Activated CD4-positive, alpha-beta memory T cell treated with anti-CD3 and anti-CD28 coated beads for 36 hours (primary cell): ENCODE results near the gene COX10. TPM values are rescaled to one million over a fixed set of nuclear protein-coding genes. Genes with fewer than 3 reads are reported as not detected.

ENCODE experiments used
- CTCF ChIA-PET: fragments of 350-600 bp; sonication (Branson Sonifier 250); formaldehyde crosslinking; loops from one replicate; lab custom pipeline; 2021; ENCODE audit warnings: antibody characterized with exemption, inconsistent platforms; lab: Charles Lee
- POLR2A ChIA-PET: fragments of 350-600 bp; sonication (Branson Sonifier 250); formaldehyde crosslinking; loops from one replicate; lab custom pipeline; 2021; ENCODE audit warnings: antibody characterized with exemption; lab: Charles Lee
- DNase-seq: peaks from one replicate; pipeline ENCODE4 v3.0.0-alpha.2; 2020
- H3K27ac Mint-ChIP-seq: one replicate; pipeline ENCODE4 v1.8.0; 2021; ENCODE audit warnings: mixed read lengths
- H3K27me3 Mint-ChIP-seq: one replicate; pipeline ENCODE4 v1.8.0; 2021; ENCODE audit warnings: mixed read lengths
- H3K36me3 Mint-ChIP-seq: one replicate; pipeline ENCODE4 v1.8.0; 2021; ENCODE audit warnings: mixed read lengths
- H3K4me1 Mint-ChIP-seq: one replicate; pipeline ENCODE4 v1.8.0; 2021; ENCODE audit warnings: low read depth, mixed read lengths
- H3K4me3 Mint-ChIP-seq: one replicate; pipeline ENCODE4 v1.8.0; 2021; ENCODE audit warnings: mild to moderate bottlenecking, mixed read lengths
- H3K9me3 Mint-ChIP-seq: one replicate; pipeline ENCODE4 v1.8.0; 2021; ENCODE audit warnings: mixed read lengths
- intact Hi-C: fragments of 100-400 bp; cut with micrococcal nuclease; formaldehyde crosslinking; loops from one replicate; pipeline ENCODE4 v1.15.1; 2023
- total RNA-seq, 2 experiments: library from RNA; stranded (reverse); gene quantifications; one replicate each; pipeline ENCODE4 v1.2.3, GENCODE V29; 2021

Gene COX10
- total RNA-seq, 2 experiments from 2014 or later = 22.9 to 23.6 TPM

DNA sequence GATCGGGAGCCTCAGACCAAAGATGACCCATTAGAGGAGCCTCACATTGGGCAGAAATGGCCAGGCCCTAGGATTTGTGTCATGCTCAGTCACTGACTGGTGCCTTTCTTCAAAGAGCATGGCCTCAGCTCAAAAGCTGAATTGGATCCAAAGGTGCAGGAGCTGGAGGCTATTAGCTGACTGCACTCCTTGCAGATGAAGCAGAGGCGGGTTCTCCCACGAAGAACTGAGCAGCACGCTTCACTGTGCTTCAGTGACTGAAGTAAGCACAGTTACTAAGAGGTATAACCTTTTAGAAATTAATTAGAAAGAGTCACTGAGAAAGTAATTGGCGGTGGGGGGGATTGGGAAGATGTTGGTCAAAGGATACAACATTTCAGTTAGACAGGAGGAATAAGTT, 18.7 kb upstream of the COX10 start:
- ChIA-PET POLR2A (no interaction called here), CTCF (no interaction called here)

DNA sequence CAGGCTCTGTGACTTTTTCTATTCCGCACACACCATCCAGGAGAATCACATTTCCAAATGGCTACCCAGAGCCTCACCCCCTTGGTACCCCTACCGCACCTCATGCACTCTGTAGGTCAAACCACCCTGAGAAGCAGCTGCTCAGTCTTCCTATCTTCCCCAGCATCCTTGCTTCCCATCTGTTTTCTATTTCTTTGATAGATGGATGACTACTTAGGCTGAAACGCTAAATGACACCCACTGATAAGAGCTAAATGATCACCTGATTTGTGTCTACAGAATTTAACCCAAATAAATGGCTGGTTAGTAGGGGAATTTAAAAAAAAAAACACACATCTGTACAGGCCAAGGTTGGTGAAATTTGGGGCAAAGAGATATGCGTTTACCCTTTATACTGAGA, 17.6 kb upstream of the COX10 start:
- peaks cover 4% of the 10 kb centered on the region for H3K4me1 Mint-ChIP-seq
- intact Hi-C loops = no loop called here
- H3K27ac Mint-ChIP-seq = no peak overlapping the region
- no peak for DNase-seq
- ChIA-PET POLR2A (no interaction called here), CTCF (no interaction called here)
- H3K4me3 Mint-ChIP-seq = no peak overlapping the region
- peaks cover 25% of the 10 kb centered on the region for H3K36me3 Mint-ChIP-seq
- no peaks in the 10 kb centered on the region for H3K9me3 Mint-ChIP-seq
- H3K27me3 Mint-ChIP-seq = no peaks in the 10 kb centered on the region

More for the DNA sequence above, 18.7 kb upstream of the COX10 start:
- H3K27me3 Mint-ChIP-seq = no peaks in the 10 kb centered on the region
- H3K9me3 Mint-ChIP-seq = no peaks in the 10 kb centered on the region
- H3K36me3 Mint-ChIP-seq = peaks cover 18% of the 10 kb centered on the region
- intact Hi-C loops = no loop called here
- H3K4me1 Mint-ChIP-seq = peaks cover 4% of the 10 kb centered on the region
- H3K27ac Mint-ChIP-seq = no peak overlapping the region
- H3K4me3 Mint-ChIP-seq = no peak overlapping the region
- no peak for DNase-seq

DNA sequence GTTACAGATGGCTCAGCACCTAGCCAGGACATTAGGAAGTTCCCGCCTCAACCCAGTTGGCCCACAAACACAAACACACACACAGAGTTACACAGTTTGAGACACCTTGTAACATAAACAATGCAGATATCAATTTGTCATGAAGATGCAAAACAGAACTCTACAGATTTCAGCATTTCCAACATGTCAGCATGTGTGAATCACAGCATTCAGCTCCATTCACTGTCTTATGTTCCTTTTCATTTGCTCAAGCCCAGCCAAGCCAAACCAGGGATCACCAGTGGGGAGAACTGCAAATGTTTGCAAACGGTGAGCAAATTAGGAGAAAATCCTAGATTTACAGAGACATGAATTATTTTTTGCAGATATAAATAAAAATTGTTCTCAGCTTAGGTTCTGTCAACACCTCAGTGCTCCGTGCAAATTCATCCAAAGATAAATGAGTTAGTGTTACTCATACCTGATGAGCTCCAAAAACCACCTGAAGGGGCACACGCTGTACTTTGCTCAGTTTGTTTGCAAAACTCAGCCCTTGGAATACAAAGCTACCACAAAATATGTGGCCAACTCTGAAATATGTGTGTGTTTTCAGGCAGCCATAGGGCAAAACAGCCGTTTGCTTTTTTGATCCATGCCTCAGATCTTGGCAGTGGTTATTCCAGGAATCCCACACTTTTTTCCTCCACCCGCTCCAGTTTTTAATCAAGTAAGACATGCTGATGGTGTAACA, 16.3 kb upstream of the COX10 start:
- Mint-ChIP-seq H3K27me3 (no peaks in the 10 kb centered on the region), H3K9me3 (no peaks in the 10 kb centered on the region), H3K4me3 (no peak overlapping the region), H3K36me3 (peaks cover 30% of the 10 kb centered on the region), H3K27ac (no peak overlapping the region), H3K4me1 (peaks cover 4% of the 10 kb centered on the region)
- ChIA-PET POLR2A (no interaction called here), CTCF (no interaction called here)
- no peak for DNase-seq
- intact Hi-C loops = no loop called here

DNA sequence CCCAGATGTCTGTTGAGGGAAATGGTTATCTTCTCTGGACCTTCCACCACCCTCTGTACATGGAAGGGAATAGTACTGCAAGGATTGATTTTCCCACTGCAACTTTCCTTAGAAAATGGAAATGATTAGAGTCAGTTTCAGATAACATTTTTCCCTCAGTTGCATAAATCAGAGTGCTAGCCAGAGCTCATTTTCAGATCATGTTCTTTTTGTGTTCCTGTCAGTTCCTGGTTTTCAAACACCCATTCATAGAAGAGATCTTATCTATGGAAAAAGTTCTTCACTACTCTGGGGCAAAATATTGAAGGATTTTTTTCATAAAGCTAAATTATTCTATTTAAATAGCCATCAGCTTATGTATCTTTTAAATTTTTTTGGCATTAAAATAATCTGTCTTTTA, 11.7 kb upstream of the COX10 start:
- no peak overlapping the region for H3K27ac Mint-ChIP-seq
- no peaks in the 10 kb centered on the region for H3K9me3 Mint-ChIP-seq
- CTCF ChIA-PET = no interaction called here
- no peaks in the 10 kb centered on the region for H3K27me3 Mint-ChIP-seq
- no peak for DNase-seq
- POLR2A ChIA-PET = no interaction called here
- intact Hi-C loops = no loop called here
- no peak overlapping the region for H3K4me3 Mint-ChIP-seq
- peaks cover 34% of the 10 kb centered on the region for H3K36me3 Mint-ChIP-seq
- peaks cover 12% of the 10 kb centered on the region for H3K4me1 Mint-ChIP-seq

DNA sequence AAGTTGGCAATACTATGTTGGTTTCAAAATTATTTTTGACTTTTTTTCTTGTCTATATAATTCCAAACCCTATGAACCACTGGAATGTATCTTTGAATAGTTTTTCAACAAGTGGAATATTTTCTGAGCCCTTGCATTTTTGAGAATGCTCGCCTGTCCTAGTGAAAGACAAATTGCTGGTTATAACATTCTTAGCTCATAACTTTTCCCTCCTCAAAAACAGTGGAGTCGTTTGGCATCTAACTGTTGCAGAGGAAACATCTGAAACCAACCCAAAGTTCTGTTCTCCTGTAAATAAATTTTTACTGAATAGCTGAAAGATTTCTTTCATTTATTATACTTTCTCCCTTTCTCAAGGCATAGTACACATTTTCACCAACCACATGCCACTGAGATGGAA, 11.3 kb upstream of the COX10 start:
- intact Hi-C loops = no loop called here
- H3K4me3 Mint-ChIP-seq = no peak overlapping the region
- peaks cover 10% of the 10 kb centered on the region for H3K4me1 Mint-ChIP-seq
- no peaks in the 10 kb centered on the region for H3K27me3 Mint-ChIP-seq
- DNase-seq = no peak
- H3K36me3 Mint-ChIP-seq = peaks cover 32% of the 10 kb centered on the region
- ChIA-PET CTCF (no interaction called here), POLR2A (no interaction called here)
- H3K9me3 Mint-ChIP-seq = no peaks in the 10 kb centered on the region
- H3K27ac Mint-ChIP-seq = no peak overlapping the region

DNA sequence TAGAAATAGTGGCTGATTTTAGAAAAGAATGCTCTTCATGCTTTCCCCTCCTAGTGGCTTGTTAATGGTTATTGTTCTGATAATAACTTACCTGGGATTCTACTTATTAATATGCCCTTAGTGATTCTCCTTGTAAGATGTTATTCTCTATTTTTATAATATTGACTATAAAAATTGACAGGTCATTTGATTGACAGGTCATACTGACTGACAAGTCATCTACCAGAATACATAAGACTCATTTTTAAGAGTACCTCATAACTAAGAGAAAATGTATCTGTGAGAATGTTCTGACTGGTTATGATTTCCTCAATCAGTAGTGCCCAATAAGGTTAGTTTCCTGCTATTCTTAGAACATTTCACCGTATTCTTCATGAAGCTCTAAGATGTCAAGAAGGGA, 8.6 kb upstream of the COX10 start:
- POLR2A ChIA-PET = no interaction called here
- Mint-ChIP-seq H3K36me3 (peaks cover 38% of the 10 kb centered on the region), H3K9me3 (no peaks in the 10 kb centered on the region), H3K4me3 (no peak overlapping the region), H3K4me1 (peaks cover 14% of the 10 kb centered on the region), H3K27ac (no peak overlapping the region), H3K27me3 (no peaks in the 10 kb centered on the region)
- CTCF ChIA-PET = interaction anchor here (0.6 kb wide), 1 partner anchor 432 kb away, joined by 3 read pairs; no protein-coding TSS in a partner anchor
- no peak for DNase-seq
- intact Hi-C loops = loop anchor here (10.0 kb wide), 2 partner anchors 344 to 466 kb away; no protein-coding TSS in a partner anchor

DNA sequence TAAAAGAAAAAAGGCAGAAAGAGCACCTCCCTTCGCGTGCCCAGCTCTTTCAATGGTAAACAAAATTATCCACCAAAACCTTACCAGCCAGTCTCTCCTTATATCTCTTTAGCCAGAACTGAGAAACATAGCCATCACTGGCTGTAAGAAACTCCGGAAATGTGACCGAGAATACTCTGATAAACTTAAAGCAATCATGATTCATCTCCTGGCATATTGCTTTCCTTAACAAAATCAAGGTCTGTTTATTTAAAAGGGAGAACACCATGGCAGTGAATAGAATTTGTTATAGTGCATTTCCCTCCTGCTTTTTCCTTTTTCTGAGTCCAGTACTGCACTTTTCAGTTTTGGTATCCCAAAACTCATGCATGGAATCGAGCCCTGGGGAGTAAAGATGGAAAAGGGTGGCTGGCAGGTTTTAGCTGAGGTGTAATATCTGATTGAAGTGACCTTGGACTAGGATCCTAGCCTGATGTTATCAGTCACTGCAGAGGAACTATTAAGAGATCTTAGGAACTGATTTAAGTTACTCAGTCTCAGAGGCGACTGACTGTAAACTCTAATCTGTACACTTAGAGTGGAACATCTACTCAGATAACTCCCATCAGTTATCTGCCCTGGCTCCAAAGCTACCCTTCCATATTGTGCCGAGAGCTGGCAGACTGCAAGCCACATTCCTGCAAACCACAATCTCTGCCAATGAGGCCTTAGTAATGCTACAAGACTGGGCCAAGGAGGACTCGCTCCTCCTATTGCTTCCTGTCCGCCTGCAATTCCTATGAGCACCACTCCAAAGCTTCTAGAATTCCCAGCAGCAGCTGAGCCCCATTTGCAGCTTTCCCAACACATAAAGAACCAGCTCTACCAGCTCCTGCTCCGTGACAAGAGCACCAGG, 7.4 kb upstream of the COX10 start:
- no peak overlapping the region for H3K4me3 Mint-ChIP-seq
- ChIA-PET POLR2A (no interaction called here), CTCF (interaction anchor here (0.6 kb wide), 1 partner anchor 433 kb away, joined by 3 read pairs; no protein-coding TSS in a partner anchor)
- H3K27me3 Mint-ChIP-seq = no peaks in the 10 kb centered on the region
- H3K36me3 Mint-ChIP-seq = peaks cover 41% of the 10 kb centered on the region
- DNase-seq = no peak
- no peak overlapping the region for H3K27ac Mint-ChIP-seq
- intact Hi-C loops = loop anchor here (10.0 kb wide), 2 partner anchors 343 to 467 kb away; no protein-coding TSS in a partner anchor
- H3K9me3 Mint-ChIP-seq = peaks cover 2% of the 10 kb centered on the region
- peaks cover 21% of the 10 kb centered on the region for H3K4me1 Mint-ChIP-seq

DNA sequence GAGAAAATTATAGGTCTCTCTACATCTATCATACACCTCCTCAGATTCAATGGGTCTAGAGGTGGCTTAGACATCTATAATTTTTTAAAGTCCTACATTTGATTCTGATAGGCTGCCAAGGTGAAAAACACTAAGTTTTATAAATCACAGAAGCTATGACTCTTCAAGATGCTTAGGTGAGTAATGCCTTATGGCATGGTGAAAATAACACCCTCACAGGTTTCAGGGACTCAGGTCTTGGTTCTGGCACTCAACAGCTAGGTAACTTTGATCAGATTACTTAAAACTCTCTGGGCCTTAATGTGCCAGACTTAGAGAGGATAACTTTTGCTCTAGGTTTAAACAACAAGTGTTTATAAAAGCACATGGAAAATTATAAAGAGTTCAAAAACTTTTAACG, 2.0 kb upstream of the COX10 start:
- Mint-ChIP-seq H3K36me3 (peaks cover 24% of the 10 kb centered on the region), H3K4me3 (peak overlapping the region; percentile 8), H3K27ac (no peak overlapping the region), H3K4me1 (peaks cover 47% of the 10 kb centered on the region), H3K9me3 (peaks cover 2% of the 10 kb centered on the region), H3K27me3 (no peaks in the 10 kb centered on the region)
- no peak for DNase-seq
- POLR2A ChIA-PET = interaction anchor here (0.7 to 5.3 kb wide), 2 partner anchors 25 to 235 kb away, joined by 5 to 37 read pairs; partner anchors contain the start of gene HS3ST3B1
- CTCF ChIA-PET = no interaction called here
- intact Hi-C loops = loop anchor here (10.0 kb wide), 2 partner anchors 337 to 473 kb away; no protein-coding TSS in a partner anchor

DNA sequence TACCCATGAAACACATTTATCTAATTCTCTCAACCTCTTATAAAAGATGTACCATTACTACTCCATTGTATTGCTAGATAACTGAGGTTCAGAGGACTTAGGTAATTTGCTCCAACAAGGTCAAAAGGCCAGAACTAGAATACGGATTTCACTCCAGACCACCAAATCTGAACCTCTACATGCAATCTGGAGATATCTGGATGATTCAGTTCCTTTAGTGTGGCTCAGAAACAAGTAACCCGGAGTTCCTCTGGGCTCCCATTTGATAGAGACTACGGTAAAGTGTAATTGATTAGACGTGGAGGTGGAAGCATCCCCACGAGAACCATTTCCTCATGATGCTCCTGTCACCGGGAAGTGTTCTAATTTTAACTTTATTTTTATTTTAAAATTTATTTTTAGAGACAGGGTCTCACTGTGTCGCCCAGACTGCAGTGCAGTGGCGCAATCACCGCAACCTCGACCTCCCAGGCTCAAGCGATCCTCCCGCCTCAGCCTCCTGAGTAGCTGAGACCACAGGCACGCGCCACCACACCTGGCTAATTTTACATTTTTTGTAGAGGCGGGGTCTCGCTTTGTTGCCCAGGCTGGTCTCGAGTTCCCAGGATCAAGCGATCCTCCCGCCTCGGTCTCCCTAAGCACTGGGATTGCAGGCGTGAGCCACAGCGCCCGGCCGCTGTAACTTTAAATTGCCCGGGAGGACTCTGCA, 608 bp upstream of the COX10 start:
- peak overlapping the region; percentile 89 for H3K27ac Mint-ChIP-seq
- peaks cover 58% of the 10 kb centered on the region for H3K4me1 Mint-ChIP-seq
- DNase-seq = no peak
- peaks cover 24% of the 10 kb centered on the region for H3K36me3 Mint-ChIP-seq
- H3K9me3 Mint-ChIP-seq = peaks cover 2% of the 10 kb centered on the region
- CTCF ChIA-PET = interaction anchor here (0.7 to 2.4 kb wide), 3 partner anchors 229 to 235 kb away, joined by 3 to 9 read pairs (median 3); partner anchors contain the start of gene HS3ST3B1
- POLR2A ChIA-PET = interaction anchor here (5.3 kb wide), 1 partner anchor 233 kb away, joined by 37 read pairs; the partner anchor contains the start of gene HS3ST3B1
- H3K4me3 Mint-ChIP-seq = peak overlapping the region; percentile 98
- intact Hi-C loops = loop anchor here (1.0 to 10.0 kb wide), 5 partner anchors 51 to 474 kb away; no protein-coding TSS in a partner anchor
- no peaks in the 10 kb centered on the region for H3K27me3 Mint-ChIP-seq

DNA sequence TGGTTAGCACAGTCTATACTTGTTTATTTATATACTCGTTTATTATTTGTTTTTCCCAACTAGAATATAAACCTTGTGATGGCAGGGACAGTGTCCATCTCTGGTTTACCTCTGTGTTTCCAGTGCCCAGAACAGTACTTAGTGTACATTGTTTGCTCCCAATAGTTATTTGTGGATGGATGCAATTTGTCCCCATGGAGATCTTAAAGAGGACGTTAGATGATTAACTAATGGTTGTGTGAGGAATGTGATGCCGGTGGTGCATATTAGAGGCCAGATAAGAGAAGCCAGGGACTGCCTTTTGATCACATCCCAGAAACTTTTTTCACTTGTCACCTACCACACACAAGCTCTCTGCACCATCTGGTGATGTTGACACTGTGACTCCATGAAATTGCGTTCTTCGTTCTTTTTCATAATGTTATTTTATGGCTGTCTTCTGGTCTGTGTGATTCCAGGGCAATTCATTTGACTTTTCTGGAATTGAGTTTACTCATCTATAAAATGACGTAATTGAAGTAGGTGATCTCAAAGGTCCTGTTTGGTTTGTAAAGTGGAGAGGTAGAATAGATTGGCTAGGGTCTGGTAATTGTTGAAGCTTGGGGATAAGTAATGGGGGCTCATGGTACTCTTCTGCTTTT, 1.2 kb downstream of the COX10 start:
- no peak for DNase-seq
- POLR2A ChIA-PET = interaction anchor here (0.8 to 5.3 kb wide), 3 partner anchors 127 to 232 kb away, joined by 3 to 37 read pairs (median 3); partner anchors contain the start of gene HS3ST3B1
- H3K36me3 Mint-ChIP-seq = peaks cover 20% of the 10 kb centered on the region
- intact Hi-C loops = no loop called here
- H3K27me3 Mint-ChIP-seq = no peaks in the 10 kb centered on the region
- H3K27ac Mint-ChIP-seq = no peak overlapping the region
- peak overlapping the region; percentile 98 for H3K4me3 Mint-ChIP-seq
- CTCF ChIA-PET = interaction anchor here (0.7 to 2.4 kb wide), 4 partner anchors 22 to 231 kb away, joined by 3 to 9 read pairs (median 6); partner anchors contain the start of gene HS3ST3B1
- peaks cover 2% of the 10 kb centered on the region for H3K9me3 Mint-ChIP-seq
- peaks cover 53% of the 10 kb centered on the region for H3K4me1 Mint-ChIP-seq

DNA sequence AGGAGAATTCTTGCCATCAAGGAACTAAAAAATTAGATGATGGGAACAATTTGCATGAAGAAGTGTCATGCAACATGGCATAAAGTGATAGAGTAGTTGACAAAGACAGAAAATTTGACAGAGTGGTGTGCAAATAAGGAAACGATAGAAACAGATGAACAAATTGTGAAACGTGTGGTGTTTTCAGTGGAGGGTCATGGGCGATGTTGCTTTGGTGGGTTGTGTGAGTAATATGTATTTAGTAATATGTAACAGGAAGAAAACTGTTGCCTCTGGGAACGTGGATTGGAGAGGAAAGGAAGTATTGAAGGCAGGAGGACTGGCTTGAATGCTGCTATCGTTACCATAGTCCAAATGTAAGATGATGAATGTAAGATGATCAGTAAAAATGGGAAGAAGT, 3.6 kb downstream of the COX10 start:
- Mint-ChIP-seq H3K27me3 (no peaks in the 10 kb centered on the region), H3K27ac (no peak overlapping the region), H3K4me1 (peaks cover 47% of the 10 kb centered on the region), H3K9me3 (no peaks in the 10 kb centered on the region), H3K4me3 (no peak overlapping the region), H3K36me3 (peaks cover 21% of the 10 kb centered on the region)
- ChIA-PET CTCF (no interaction called here), POLR2A (no interaction called here)
- DNase-seq = no peak
- intact Hi-C loops = no loop called here
